Stomach (tissue), 4 donors: ENCODE data around the gene SEC14L6.

ENCODE experiments used
- CTCF ChIP-seq, 7 experiments: fragments of 450-650 bp in 4 of 7; fragments of 200-600 bp in 3 of 7; sonication (generic) in 3 of 7; IDR thresholded peaks; one replicate each; pipeline ENCODE4 v1.5.1; 2016 to 2019; ENCODE audit warnings: antibody characterized with exemption in 7 of 7, control low read depth in 2 of 7, mild to moderate bottlenecking in 1 of 7
- EP300 ChIP-seq: sonication (generic); formaldehyde crosslinking; IDR thresholded peaks from one replicate; pipeline ENCODE4 v1.6.1; 2017; ENCODE audit warnings: antibody characterized with exemption
- POLR2A ChIP-seq, 4 donors: fragments of 450-650 bp; IDR thresholded peaks; one replicate each; pipeline ENCODE4 v1.6.1; 2016; ENCODE audit warnings: antibody characterized with exemption in 4 of 4, control low read depth in 2 of 4, mild to moderate bottlenecking in 1 of 4, moderate library complexity in 1 of 4

- TF ChIP-seq CTCF (IDR thresholded peaks at IDR 0.05) (no peak), POLR2A (IDR thresholded peaks at IDR 0.05) (no peak), EP300 (no peak)
Observed at GRCh38 chr22:30582051-30582450, 35.5 kb upstream of the SEC14L6 start.
